NCI-H526 treated with DMSO at 0.1 percent for 48 hours (cell line): ENCODE measurements around the gene SLC6A6.

ENCODE experiments used
- DNase-seq: peaks from one replicate; lab custom pipeline; 2025; lab: John Stamatoyannopoulos, UW

The SLC6A6 gene

GRCh38 chr3:14454639-14455310, 52.4 kb downstream of the SLC6A6 start:
- no peak for DNase-seq

DNA sequence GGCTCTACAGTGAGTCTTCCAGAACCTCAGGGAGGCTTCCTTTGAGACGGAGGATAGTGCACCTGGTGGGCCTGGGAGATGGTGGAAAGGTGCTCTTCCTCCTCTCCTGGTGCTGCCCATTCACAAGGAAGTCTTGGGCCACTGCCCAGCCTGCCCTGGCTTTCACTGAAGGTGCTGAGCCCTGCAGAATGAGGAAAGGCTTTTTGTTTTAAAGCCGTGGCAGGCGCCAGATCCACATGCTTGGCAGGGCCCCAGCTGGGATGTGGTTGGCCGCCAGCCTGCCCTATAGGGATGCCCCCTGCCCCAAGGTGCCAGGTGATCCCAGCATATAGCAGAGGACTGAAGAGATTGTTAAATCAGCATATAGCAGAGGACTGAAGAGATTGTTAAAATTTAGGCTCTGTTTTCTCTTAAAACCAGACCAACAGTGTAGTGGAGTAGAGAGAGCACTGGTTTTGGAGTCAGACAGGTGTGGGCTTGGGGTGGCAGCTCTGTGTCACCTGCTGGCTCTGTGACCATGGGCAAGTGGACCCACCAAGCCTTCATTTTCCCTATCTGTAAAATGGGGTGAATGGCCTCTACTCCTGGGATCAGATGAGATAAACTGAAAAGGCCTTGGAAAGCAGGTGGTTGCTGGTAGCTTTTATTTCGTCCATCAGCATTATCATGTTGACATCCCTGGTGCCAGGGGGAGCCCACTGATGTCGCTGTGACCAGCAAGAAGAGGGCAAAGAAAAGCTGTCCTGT, 53.3 kb downstream of the SLC6A6 start:
- DNase-seq: no peak

DNA sequence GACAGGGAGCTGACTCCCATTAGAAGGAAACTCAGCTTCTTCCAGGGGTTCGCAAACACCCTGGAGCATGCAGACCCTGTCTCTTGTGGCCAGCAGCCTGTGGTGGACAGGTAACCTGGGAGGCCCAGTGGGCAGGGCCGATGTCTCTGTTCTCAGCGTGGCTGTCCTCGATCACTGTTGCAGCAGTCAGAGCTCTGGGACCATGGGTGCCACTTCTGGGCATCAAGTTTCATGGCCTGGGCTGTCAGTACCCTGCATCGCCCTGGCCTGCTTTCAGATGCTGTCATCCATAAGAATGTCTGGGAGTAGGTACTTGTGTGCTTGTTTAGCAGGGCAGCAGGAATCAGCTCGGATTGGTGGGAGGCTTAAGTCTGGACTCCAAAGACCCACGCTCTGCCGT, 54.4 kb downstream of the SLC6A6 start:
- DNase-seq: no peak

GRCh38 chr3:14457481-14457880, 55.1 kb downstream of the SLC6A6 start:
- DNase-seq: no peak

- DNase-seq: no peak
These were observed 55.6 kb downstream of the SLC6A6 start for GRCh38 chr3:14457999-14458398.

GRCh38 chr3:14458434-14459275, 56.2 kb downstream of the SLC6A6 start:
- no peak for DNase-seq

GRCh38 chr3:14459384-14459783, 57.0 kb downstream of the SLC6A6 start:
- DNase-seq: no peak

DNA sequence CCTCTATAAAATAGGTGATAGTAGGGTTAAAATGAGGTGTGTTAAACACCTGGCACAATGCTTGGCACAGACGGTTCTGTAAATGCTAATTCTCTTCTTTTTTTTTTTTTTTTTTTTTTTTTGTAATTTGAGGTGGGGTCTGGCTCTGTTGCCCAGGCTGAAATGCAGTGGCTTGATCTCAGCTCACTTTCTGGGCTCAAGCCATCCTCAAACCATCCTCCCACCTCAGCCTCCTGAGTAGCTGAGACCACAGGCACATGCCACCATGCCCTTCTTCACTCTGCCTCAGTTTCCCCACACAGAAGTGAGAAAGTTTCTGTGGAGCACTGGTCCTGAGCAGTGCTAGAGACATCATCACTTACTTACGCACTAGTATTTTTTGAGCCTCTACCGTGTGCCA, 57.4 kb downstream of the SLC6A6 start:
- DNase-seq: no peak

GRCh38 chr3:14460342-14461005, 58.1 kb downstream of the SLC6A6 start:
- no peak for DNase-seq

- no peak for DNase-seq
These were observed 58.8 kb downstream of the SLC6A6 start for GRCh38 chr3:14461006-14461747.

GRCh38 chr3:14461748-14462324, 59.4 kb downstream of the SLC6A6 start:
- no peak for DNase-seq

- no peak for DNase-seq
These were observed 60.3 kb downstream of the SLC6A6 start for GRCh38 chr3:14462738-14463137.

DNA sequence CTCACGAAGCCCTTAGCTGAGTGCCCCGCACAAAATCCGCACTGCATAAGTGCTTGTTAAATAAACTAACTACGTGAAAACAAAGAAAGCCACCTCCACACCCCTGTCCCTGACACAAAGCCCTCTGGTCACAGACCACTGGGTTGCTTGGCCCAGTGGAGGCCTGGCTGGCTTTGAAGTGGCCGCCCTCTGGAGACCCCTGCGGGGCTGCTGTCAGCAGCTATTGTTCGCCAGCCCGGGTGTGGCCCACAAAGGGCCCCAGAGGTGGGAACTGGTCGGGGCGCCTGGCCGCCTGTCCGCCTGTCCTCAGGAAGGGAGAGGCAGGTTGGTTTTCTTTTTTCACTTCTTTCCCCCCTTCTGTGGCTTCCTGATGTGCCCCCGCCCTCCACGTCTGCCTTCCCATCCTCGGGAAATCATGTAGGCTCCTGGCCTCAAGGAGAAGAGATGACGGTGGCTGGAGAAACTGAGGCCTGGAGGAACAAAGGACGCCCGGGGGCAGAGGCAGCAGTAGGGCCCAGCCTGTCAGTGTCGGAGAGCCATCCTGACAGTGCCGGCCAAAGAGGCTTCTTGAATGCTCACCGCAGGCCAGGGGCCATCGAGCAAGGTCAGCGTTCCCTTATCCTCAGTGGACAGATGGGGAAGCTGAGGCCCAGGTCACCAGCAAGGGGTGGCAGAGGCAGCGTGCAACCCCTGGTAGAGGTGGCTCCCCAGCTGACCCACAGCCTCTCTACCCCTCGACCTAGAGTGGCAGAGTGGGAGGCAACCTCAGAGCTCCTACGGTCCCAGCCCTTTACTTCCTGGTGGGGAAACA, 61.1 kb downstream of the SLC6A6 start:
- DNase-seq: no peak

DNA sequence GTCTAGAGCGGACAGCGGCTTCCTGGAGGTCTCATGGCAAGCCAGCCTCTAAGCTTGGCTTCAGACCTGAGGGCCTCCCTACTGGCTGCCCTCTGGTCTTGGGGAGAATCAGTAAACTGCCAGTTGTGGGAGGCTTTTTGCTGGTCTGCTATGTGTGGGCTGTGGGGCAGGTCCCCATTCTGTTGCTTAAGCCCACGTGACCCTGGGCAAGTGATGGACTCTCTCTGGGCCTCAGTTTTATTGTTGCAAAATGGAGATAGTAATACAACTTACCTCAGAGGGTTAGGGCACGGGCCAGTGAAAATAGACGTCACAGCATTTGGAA, 61.7 kb downstream of the SLC6A6 start:
- no peak for DNase-seq

DNA sequence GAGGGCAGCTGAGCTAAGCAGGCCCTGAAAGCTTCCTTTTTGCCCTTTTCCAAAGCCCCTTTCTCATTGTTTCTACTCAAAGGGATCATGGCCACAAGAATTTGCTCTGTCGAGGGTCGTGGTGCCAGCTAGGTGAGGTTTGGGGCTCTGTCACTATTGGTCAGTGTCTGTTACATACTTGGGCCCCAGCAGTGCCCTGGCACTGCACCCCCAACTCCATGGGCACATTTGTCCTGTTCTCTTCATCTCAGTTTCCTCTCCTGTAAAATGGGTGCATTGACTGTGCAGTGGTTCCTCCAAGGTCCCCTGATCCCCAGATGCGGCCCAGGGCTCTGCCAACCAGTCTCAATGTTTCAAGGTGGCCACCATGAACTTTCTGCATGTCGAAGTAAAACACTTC, 62.1 kb downstream of the SLC6A6 start:
- DNase-seq: no peak

GRCh38 chr3:14465425-14465824, 63.0 kb downstream of the SLC6A6 start:
- no peak for DNase-seq

- DNase-seq: no peak
These were observed 63.9 kb downstream of the SLC6A6 start for GRCh38 chr3:14466179-14466903.

DNA sequence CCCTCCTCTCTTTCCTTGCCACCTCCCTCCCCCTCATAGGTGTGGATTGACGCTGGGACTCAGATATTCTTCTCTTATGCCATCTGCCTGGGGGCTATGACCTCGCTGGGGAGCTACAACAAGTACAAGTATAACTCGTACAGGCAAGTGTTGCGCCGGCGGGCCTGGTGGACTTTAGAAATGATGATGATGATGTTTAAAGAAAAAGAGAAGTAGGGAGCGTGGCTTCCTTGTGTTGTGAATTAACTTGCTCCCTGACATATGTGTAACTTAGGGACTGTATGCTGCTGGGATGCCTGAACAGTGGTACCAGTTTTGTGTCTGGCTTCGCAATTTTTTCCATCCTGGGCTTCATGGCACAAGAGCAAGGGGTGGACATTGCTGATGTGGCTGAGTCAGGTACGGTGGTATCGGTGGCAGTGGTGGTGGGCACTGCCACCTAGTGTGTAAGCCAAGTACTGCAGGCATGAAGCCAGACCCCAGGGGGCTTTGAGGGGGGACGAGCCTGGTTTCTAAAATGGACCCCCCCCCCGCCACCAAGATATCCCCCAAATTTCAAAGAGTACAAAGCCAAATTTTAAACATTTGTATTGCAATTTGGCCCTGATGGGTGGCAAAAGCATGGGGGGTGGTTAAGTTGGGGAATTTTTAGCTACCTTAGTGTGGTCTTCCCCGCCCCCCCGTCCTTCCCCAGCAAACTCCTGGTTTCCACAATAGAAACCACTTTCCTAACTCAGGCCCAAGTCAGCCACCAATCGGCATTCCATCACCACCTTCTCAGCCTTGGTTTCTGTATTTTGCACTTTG, 65.6 kb downstream of the SLC6A6 start:
- DNase-seq: no peak

DNA sequence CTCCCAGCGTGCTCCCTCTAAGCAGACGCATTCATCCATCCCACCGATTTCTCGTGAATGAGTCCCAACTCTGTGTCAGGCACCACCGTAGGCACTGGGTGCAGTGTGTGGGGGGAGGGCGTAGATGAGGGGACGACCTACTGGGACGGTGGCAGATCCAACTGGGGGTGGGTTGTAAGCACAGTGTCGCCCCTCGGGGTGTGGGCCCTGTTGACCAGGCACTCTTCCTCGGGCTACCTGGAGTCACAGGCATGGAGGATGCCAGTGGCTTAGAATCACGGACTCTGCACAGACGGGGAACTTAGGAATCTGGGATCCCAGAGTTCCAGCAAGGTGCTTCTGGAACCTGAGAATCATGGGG, 66.2 kb downstream of the SLC6A6 start:
- DNase-seq: no peak
